Mesendoderm (in vitro differentiated cells): Measurements from ENCODE around the gene CTNND2.

Experiments
- DNase-seq: peaks from one replicate; pipeline ENCODE4 v3.0.0; 2013
- H2AK5ac ChIP-seq: 2 replicates; pipeline ENCODE4 v1.6.1; 2013; ENCODE audit warnings: low read length, inconsistent platforms
- H2BK120ac ChIP-seq: 2 replicates; pipeline ENCODE4 v1.6.1; 2013; ENCODE audit warnings: low read depth, mild to moderate bottlenecking, low read length, moderate library complexity, mixed read lengths
- H2BK15ac ChIP-seq: replicated peaks from 2 replicates; pipeline ENCODE4 v1.6.1; 2013; ENCODE audit warnings: low read depth, mild to moderate bottlenecking, moderate library complexity
- H2BK5ac ChIP-seq: 2 replicates; pipeline ENCODE4 v1.6.1; 2013; ENCODE audit warnings: low read length, inconsistent platforms
- H3K18ac ChIP-seq: 2 replicates; pipeline ENCODE4 v1.6.1; 2013; ENCODE audit warnings: mild to moderate bottlenecking, low read length, mixed read lengths
- H3K23ac ChIP-seq: one replicate; pipeline ENCODE4 v1.6.1; 2013; ENCODE audit warnings: low read length
- H3K27ac ChIP-seq: 2 replicates; pipeline ENCODE4 v1.5.1; 2013; ENCODE audit warnings: low read depth, mild to moderate bottlenecking, inconsistent platforms, low read length, moderate library complexity
- H3K27me3 ChIP-seq: 2 replicates; pipeline ENCODE4 v1.6.1; 2013; ENCODE audit warnings: low read length, control low read depth, mild to moderate bottlenecking, inconsistent platforms; ENCODE audit not compliant: insufficient read depth, poor library complexity
- H3K36me3 ChIP-seq: 2 replicates; pipeline ENCODE4 v1.6.1; 2013; ENCODE audit warnings: low read length, inconsistent platforms; ENCODE audit not compliant: control insufficient read depth, insufficient read depth
- H3K4ac ChIP-seq: one replicate; pipeline ENCODE4 v1.6.1; 2013; ENCODE audit warnings: low read depth, mild to moderate bottlenecking, low read length, moderate library complexity
- H3K4me1 ChIP-seq: 2 replicates; pipeline ENCODE4 v1.6.1; 2013; ENCODE audit warnings: low read depth, low read length, inconsistent platforms; ENCODE audit not compliant: control insufficient read depth
- H3K4me2 ChIP-seq: 2 replicates; pipeline ENCODE4 v1.6.1; 2013; ENCODE audit warnings: low read length
- H3K4me3 ChIP-seq: 2 replicates; pipeline ENCODE4 v1.5.1; 2013; ENCODE audit warnings: mild to moderate bottlenecking, low read length
- H3K56ac ChIP-seq: one replicate; pipeline ENCODE4 v1.6.1; 2013; ENCODE audit warnings: low read length
- H3K79me1 ChIP-seq: 2 replicates; pipeline ENCODE4 v1.6.1; 2013; ENCODE audit warnings: low read length, inconsistent platforms
- H3K79me2 ChIP-seq: 2 replicates; pipeline ENCODE4 v1.6.1; 2013; ENCODE audit warnings: mild to moderate bottlenecking, low read length; ENCODE audit not compliant: control insufficient read depth, insufficient read depth
- H3K9ac ChIP-seq: 2 replicates; pipeline ENCODE4 v1.6.1; 2013; ENCODE audit warnings: low read length, inconsistent platforms
- H4K5ac ChIP-seq: one replicate; pipeline ENCODE4 v1.6.1; 2013; ENCODE audit warnings: low read length
- H4K8ac ChIP-seq: one replicate; pipeline ENCODE4 v1.6.1; 2013; ENCODE audit warnings: low read depth, mild to moderate bottlenecking, control low read depth, low read length, moderate library complexity
- WGBS: extraction: QIAGEN DNeasy Blood & Tissue Kit; methylation state at CpG from one replicate; pipeline ENCODE4 v1.1.7; 2013; ENCODE audit warnings: low lambda C conversion rate, missing lambda C conversion rate; ENCODE audit not compliant: insufficient coverage; ENCODE audit errors: extremely low coverage; 5-methylcytosine and 5-hydroxymethylcytosine counted together

The CTNND2 gene

DNA sequence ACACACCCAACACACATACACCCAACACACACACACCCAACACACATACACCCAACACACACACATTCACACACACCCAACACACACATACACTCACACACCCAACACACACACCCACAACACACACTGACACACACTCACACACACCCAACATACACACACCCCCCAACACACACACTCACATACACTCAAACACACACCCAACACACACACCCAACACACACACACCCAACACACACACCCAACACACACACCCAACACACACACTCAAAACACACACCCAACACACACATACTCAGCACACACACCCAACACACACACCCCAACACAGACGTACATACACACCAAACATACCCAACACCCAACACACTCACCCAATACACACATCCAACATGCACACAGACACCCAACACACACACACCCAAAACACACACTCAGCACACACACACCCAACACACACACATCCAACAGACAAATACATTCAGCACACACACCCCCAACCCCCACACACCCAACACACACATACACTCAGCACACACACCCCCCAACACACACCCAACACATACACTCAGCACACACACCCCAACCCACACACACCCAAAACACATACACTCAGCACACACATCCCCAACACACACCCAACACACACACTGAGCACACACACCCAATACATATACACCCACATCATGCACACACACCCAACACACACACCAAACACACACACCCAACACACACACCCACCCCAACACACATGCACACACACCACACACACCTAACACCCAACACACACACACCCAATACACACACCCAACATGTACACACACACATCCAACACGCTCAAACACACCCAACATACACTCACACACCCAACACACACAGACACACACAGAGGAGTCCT is 663.7 kb downstream of the CTNND2 start:
- Histone ChIP-seq H3K79me1 (no peaks in the 10 kb centered on the region), H2BK5ac (no peak overlapping the region), H3K79me2 (no peaks in the 10 kb centered on the region), H3K27me3 (no peaks in the 10 kb centered on the region), H3K4me2 (no peak overlapping the region), H3K4me3 (no peak overlapping the region), H3K9ac (no peak overlapping the region), H3K27ac (no peak overlapping the region), H4K5ac (no peak overlapping the region), H3K36me3 (no peaks in the 10 kb centered on the region), H3K56ac (no peak overlapping the region), H4K8ac (no peak overlapping the region), H2BK120ac (no peak overlapping the region), H2AK5ac (no peak overlapping the region), H3K23ac (no peak overlapping the region), H3K4me1 (no peaks in the 10 kb centered on the region), H3K4ac (no peak overlapping the region), H2BK15ac (no peak overlapping the region), H3K18ac (no peak overlapping the region)
- 100% methylated on average over 2 of the region's 2 CpGs for WGBS
- DNase-seq: no peak

GRCh38 chr5:11239261-11240015 is 664.8 kb downstream of the CTNND2 start:
- no peak overlapping the region for H3K56ac ChIP-seq
- no peak overlapping the region for H3K23ac ChIP-seq
- no peak overlapping the region for H2BK15ac ChIP-seq
- no peak overlapping the region for H3K18ac ChIP-seq
- no peak overlapping the region for H4K5ac ChIP-seq
- H2BK5ac ChIP-seq: no peak overlapping the region
- no peak overlapping the region for H3K4me3 ChIP-seq
- no peak overlapping the region for H3K4ac ChIP-seq
- no peak overlapping the region for H2BK120ac ChIP-seq
- H2AK5ac ChIP-seq: no peak overlapping the region
- no CpG with 5 or more reads among the region's 13 CpGs for WGBS
- no peaks in the 10 kb centered on the region for H3K79me1 ChIP-seq
- no peak overlapping the region for H4K8ac ChIP-seq
- no peak overlapping the region for H3K27ac ChIP-seq
- no peak overlapping the region for H3K9ac ChIP-seq
- H3K4me2 ChIP-seq: no peak overlapping the region
- H3K36me3 ChIP-seq: no peaks in the 10 kb centered on the region
- H3K79me2 ChIP-seq: no peaks in the 10 kb centered on the region
- no peaks in the 10 kb centered on the region for H3K4me1 ChIP-seq
- no peaks in the 10 kb centered on the region for H3K27me3 ChIP-seq
- peak; percentile 68 for DNase-seq

- no CpG with 5 or more reads among the region's 5 CpGs for WGBS
- H3K27ac ChIP-seq: no peak overlapping the region
- H2AK5ac ChIP-seq: no peak overlapping the region
Measured at GRCh38 chr5:11234501-11234911, 669.7 kb downstream of the CTNND2 start.

GRCh38 chr5:11230890-11231289 is 673.4 kb downstream of the CTNND2 start:
- Histone ChIP-seq H4K8ac (no peak overlapping the region), H3K23ac (no peak overlapping the region), H3K4me1 (no peaks in the 10 kb centered on the region), H3K18ac (no peak overlapping the region), H2BK120ac (no peak overlapping the region), H3K27ac (no peak overlapping the region), H3K56ac (no peak overlapping the region), H2BK5ac (no peak overlapping the region), H3K4ac (no peak overlapping the region), H3K4me2 (no peak overlapping the region), H3K9ac (no peak overlapping the region), H3K4me3 (no peak overlapping the region), H4K5ac (no peak overlapping the region), H3K36me3 (no peaks in the 10 kb centered on the region), H3K79me2 (no peaks in the 10 kb centered on the region), H3K79me1 (no peaks in the 10 kb centered on the region), H2AK5ac (no peak overlapping the region), H2BK15ac (no peak overlapping the region), H3K27me3 (no peaks in the 10 kb centered on the region)
- no peak for DNase-seq
- no CpG with 5 or more reads among the region's 3 CpGs for WGBS

More at GRCh38 chr5:11234501-11234911, 669.7 kb downstream of the CTNND2 start:
- H3K9ac ChIP-seq: no peak overlapping the region
- H4K8ac ChIP-seq: no peak overlapping the region
- H2BK5ac ChIP-seq: no peak overlapping the region
- H3K4me2 ChIP-seq: no peak overlapping the region
- no peak overlapping the region for H2BK15ac ChIP-seq
- H3K56ac ChIP-seq: no peak overlapping the region
- H3K36me3 ChIP-seq: no peaks in the 10 kb centered on the region
- no peak overlapping the region for H4K5ac ChIP-seq
- no peak overlapping the region for H3K4me3 ChIP-seq
- H3K4me1 ChIP-seq: no peaks in the 10 kb centered on the region
- no peak overlapping the region for H3K4ac ChIP-seq
- H3K79me2 ChIP-seq: no peaks in the 10 kb centered on the region
- no peaks in the 10 kb centered on the region for H3K79me1 ChIP-seq
- DNase-seq: no peak
- no peak overlapping the region for H3K18ac ChIP-seq
- H2BK120ac ChIP-seq: no peak overlapping the region
- no peak overlapping the region for H3K23ac ChIP-seq
- no peaks in the 10 kb centered on the region for H3K27me3 ChIP-seq

DNA sequence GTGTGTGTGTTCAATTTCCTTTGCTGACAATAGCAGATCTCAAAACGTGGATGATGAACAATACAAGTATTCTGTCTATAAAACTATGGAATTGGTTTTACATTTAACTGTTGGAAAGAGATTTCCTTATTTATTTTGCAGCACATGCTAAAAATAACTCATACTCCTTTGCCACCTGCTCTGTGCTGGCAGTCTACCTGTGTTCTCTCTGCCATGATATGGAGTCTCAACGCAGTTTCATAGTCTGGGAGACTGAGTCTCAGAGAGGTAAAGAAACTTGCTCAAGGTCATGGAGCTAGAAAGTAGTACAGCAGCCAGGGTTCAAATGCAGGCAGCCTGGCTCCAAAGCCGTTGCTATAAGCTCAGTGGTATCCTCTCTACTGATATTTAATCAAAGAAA is 677.2 kb downstream of the CTNND2 start:
- H3K9ac ChIP-seq: no peak overlapping the region
- WGBS: no CpG with 5 or more reads among the region's 3 CpGs

More for the DNA sequence above, 677.2 kb downstream of the CTNND2 start:
- no peak overlapping the region for H3K18ac ChIP-seq
- no peaks in the 10 kb centered on the region for H3K27me3 ChIP-seq
- H3K4me3 ChIP-seq: no peak overlapping the region
- no peak overlapping the region for H4K8ac ChIP-seq
- no peak overlapping the region for H3K56ac ChIP-seq
- H3K27ac ChIP-seq: no peak overlapping the region
- no peaks in the 10 kb centered on the region for H3K4me1 ChIP-seq
- no peak overlapping the region for H4K5ac ChIP-seq
- H2BK5ac ChIP-seq: no peak overlapping the region
- H2AK5ac ChIP-seq: no peak overlapping the region
- no peaks in the 10 kb centered on the region for H3K79me1 ChIP-seq
- DNase-seq: no peak
- no peaks in the 10 kb centered on the region for H3K79me2 ChIP-seq
- H2BK120ac ChIP-seq: no peak overlapping the region
- no peaks in the 10 kb centered on the region for H3K36me3 ChIP-seq
- no peak overlapping the region for H3K23ac ChIP-seq
- H2BK15ac ChIP-seq: no peak overlapping the region
- H3K4ac ChIP-seq: no peak overlapping the region
- H3K4me2 ChIP-seq: no peak overlapping the region
